Stimulated activated CD8-positive, alpha-beta memory T cell treated with anti-CD3 and anti-CD28 coated beads, Interleukin-7, amount 100 ng/mL, for 24 hours (primary cell): ENCODE measurements around the gene ZNF710.
"Not testable (repeated sequence)": the region's sequence is repeated elsewhere in the genome, so short reads cannot be mapped to it uniquely, and the experiment has no call there.

Experiments used
- DNase-seq: peaks from one replicate; pipeline ENCODE4 v3.0.0-alpha.2; 2020; ENCODE audit warnings: low read depth

Gene ZNF710

DNA sequence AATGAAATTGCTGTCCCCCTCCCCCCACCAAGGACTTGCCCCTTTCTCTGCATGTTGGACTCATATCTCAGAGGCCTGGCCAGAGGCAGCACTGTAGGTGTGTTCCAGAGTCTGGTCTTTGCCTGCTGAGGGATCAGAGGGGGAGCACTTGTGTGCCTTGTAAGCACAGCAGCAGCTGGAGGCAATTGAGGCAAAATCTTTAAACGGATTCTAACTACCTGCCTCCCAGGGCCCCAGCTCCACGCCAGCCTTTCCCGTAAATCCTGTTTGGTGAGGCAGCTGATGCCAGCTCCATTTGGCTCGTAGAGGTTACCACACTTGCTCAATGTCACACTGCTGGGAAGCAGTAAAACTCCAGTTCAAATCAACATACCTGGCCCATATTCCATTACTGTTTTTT lies 103.4 kb downstream of the ZNF710 start:
- DNase-seq: no peak

DNA sequence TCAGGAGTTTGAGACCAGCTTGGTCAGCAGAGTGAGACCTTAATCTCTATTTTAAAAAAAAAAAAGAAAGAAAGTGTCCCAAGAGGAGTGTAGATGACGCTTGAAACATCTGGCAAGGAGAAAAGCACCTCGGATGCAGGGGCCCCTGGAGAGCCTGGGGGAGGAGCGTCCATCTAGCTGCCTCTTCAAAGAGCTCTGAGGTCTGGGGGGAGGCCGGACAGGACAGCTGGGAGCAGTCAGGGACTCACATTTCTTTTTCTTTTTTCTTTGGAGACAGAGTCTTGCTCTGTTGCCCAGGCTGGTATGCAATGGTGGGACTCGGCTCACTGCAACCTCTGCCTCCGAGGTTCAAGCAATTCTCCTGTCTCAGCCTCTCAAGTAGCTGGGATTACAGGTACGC lies 104.4 kb downstream of the ZNF710 start:
- no peak for DNase-seq

DNA sequence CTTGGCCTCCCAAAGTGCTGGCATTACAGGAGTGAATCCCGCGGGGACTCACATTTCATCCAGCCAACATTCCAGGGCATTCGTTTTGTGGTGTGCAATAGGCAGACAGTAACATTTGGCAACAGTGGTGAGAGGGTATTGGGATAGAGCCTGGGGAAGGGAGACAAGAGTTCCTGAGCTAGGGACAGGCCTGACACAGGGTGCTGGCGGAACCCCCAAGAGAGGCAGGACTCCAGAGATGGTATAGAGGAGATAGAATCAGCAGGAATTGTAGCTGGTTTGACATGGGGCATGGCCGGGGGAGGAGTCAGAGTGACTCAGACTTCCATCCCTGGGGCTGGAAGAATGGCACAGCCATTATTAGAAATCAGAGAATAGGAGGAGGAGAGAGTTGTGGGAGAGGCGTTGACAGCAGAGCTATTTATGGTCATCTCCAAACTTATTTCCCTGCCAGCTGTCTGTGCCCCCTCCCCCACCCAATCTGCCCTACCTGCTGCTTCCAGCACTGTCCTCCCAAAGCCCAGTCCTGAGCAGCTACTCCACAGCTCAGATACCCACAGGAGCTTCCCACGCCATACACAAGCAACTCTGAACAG lies 105.5 kb downstream of the ZNF710 start:
- no peak for DNase-seq

DNA sequence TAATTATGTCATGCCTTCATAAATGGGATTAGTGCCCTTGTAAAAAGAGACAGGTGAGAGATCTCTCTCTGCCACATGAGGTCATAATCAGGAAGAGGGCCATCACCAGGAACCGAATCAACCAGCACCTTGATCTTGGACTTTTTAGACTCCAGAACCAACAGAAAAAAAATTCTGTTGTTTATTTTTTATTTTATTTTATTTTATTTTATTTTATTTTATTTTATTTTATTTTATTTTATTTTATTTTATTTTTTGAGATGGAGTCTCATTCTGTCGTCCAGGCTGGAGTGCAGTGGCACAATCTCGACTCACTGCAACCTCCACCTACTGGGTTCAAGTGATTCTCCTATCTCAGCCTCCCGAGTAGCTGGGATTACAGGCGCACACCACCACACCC lies 106.9 kb downstream of the ZNF710 start:
- DNase-seq: not testable (repeated sequence)

DNA sequence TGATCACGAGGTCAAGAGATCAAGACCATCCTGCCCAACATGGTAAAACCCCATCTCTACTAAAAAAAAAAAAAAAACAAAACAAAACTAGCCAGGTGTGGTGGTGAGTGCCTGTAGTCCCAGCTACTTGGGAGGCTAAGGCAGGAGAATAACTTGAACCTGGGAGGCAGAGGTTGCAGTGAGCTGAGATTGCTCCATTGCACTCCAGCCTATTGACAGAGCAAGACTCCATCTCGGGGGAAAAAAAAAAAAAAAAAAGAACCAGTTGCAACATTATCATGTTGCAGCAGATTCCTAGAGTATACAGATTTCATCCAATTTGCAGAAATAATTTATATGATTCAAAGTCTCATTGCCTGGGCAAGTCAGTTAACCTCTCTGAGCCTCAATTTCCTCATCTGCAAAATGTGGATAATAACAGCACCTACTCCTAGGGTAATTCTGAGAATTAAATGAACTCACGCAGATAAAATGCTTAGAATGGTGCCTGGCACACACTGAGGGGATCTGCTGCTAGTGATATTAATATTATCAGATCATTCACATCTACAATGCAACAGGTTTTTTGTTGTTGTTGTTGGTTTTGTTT lies 108.1 kb downstream of the ZNF710 start:
- not testable (repeated sequence) for DNase-seq

DNA sequence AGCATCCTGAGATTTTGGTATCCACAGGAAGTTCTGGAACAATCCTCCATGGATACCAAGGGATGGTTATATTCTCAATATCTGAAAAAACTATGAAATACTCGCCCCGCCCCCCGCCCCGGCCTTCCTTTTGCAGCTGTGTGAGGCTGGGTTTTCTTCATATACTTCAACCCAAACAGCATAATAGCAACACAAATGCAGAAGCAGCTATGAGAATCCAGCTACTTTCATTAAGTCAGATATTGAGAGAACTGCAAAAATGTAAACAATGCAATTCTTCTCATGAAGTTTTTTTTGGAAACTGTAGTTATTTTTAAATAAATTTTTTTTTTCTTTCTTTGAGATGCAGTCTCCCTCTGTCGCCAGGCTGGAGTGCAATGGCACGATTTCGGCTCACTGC lies 112.0 kb downstream of the ZNF710 start:
- DNase-seq: no peak

- no peak for DNase-seq
These were observed 113.4 kb downstream of the ZNF710 start for GRCh38 chr15:90114451-90114901.

- DNase-seq: no peak
These were observed 114.7 kb downstream of the ZNF710 start for GRCh38 chr15:90115783-90116182.

- no peak for DNase-seq
These were observed 118.2 kb downstream of the ZNF710 start for GRCh38 chr15:90119367-90119766.

GRCh38 chr15:90121086-90121485 lies 120.0 kb downstream of the ZNF710 start:
- DNase-seq: no peak

GRCh38 chr15:90124507-90124906 lies 123.4 kb downstream of the ZNF710 start:
- DNase-seq: no peak

DNA sequence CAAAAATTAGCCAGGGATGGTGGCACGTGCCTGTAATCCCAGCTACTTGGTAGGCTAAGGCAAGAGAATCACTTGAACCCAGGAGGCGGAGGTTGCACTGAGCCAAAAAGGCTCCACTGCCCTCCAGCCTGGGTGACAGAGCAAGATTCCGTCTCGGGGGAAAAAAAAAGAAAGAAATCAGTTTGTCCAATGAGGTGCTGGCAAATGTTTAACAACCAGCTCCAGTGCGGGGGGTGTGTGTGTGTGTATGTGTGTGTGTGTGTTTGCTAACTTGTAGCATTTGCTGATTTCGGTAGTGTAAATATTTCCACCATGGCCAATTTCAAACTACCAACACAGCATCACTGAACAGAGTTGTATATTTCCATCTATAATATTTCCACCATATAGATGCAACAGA lies 124.9 kb downstream of the ZNF710 start:
- no peak for DNase-seq

- no peak for DNase-seq
These were observed 125.7 kb downstream of the ZNF710 start for GRCh38 chr15:90126596-90127435.

- no peak for DNase-seq
These were observed 129.2 kb downstream of the ZNF710 start for GRCh38 chr15:90130291-90130690.
